GM18868 (cell line): ENCODE data around the gene UBALD2.

Experiments used
- ATAC-seq: cut with Tn5 transposase; IDR thresholded peaks from one replicate; pipeline ENCODE4 v1.9.1; 2021; ENCODE audit warnings: mild to moderate bottlenecking, moderate library complexity; ENCODE audit not compliant: unreplicated experiment

UBALD2 gene

GRCh38 chr17:76317535-76317934 lies 52.4 kb downstream of the UBALD2 start:
- no peak for ATAC-seq

DNA sequence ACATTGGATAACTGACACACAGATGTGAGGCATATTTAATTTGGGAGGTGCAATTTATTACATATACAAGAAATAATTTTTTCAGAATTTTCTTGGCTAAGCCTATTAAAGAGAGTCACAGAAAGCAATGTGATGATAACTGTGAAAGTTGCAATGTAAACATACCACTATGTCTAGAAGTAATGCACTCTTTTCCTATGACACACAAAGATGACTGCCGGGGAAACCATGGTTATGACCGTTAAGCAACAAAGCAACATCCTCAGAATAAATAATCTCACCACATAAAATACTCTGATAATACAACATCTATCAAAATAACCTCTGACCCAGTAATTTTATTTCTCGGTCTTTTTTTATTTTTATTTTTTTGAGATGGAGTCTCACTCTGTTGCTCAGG lies 53.4 kb downstream of the UBALD2 start:
- ATAC-seq, result no peak
